COLO668 (cell line): ENCODE measurements around the gene LDHB.
"Not testable (repeated sequence)": the region's sequence is repeated elsewhere in the genome, so short reads cannot be mapped to it uniquely, and the experiment has no call there.

Experiments
- DNase-seq: peaks from one replicate; lab custom pipeline; 2025; ENCODE audit not compliant: unreplicated experiment; lab: John Stamatoyannopoulos, UW

Gene LDHB

GRCh38 chr12:21657326-21658077 is at the start of gene LDHB:
Gene LDHB, minus strand, starts transcription at chr12:21657842. Its CDS starts 3,171 bp downstream, at chr12:21654671.
- peak; percentile 75 for DNase-seq

DNA sequence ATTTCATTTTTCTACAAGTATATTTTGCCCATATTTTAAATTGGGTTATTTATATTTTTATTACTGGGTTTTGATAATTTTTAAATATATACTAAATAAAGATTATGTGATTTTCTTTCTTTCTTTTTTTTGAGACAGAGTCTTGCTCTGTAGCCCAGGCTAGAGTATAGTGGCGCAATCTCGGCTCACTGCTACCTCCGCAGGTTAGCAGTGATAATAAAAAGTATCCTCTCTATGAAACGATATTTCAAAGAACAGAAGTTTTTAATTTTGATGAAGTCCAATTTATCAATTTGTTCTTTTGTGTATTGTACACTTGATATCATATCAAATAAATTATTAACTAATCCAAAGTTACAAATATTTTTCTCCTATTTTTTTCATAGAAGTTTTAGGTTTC is 47.2 kb upstream of the LDHB start:
- DNase-seq: no peak

- DNase-seq: no peak
Measured at GRCh38 chr12:21699851-21700250, 42.2 kb upstream of the LDHB start.

- DNase-seq: no peak
Measured at GRCh38 chr12:21697904-21698630, 40.4 kb upstream of the LDHB start.

- no peak for DNase-seq
Measured at GRCh38 chr12:21696625-21697024, 39.0 kb upstream of the LDHB start.

- no peak for DNase-seq
Measured at GRCh38 chr12:21695986-21696385, 38.3 kb upstream of the LDHB start.

GRCh38 chr12:21694660-21695059 is 37.0 kb upstream of the LDHB start:
- no peak for DNase-seq

DNA sequence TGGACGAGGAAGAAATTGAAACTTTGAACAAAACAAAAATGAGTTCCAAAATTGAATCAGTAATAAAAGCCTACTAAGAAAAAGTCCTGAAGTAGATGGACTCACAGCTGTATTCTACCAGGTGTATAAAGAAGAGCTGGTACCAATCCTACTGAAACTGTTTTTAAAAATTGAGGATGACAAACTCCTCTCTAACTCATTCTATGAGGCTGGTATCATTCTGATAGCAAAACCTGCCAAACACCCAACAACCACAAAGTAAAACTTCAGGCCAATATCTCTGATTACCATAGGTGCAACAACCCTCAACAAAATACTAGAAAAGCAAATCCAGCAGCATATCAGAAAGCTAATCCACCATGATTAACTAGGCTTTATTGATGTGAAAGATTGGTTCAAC is 33.9 kb upstream of the LDHB start:
- DNase-seq: no peak

DNA sequence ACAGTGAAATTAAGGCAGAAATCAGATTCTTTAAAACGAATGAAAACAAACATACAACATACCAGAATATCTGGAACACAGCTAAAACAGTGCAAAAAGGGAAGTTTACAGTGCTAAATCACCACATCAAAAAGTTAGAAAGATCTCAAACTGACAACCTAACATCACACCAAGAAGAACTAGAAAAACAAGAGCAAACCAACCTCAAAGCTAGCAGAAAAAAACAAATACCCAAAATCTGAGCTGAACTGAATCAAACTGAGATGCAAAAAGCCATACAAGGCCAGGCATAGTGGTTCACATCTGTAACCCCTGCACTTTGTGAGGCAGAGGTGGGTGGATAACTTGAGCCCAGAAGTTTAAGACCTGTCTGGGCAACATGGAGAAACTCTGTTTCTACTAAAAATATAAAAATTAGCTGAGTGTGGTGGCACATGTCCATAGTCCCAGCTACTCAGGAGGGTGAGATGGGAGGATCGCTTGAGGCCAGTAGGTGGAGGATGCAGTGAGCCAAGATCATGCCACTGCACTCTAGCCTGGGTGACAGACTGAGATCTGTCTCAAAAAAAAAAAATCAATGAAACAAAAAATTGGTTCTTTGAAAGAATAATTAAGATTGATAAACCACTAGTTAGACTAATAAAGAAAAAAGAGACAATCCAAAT is 33.2 kb upstream of the LDHB start:
- DNase-seq: no peak

- DNase-seq: no peak
Measured at GRCh38 chr12:21683115-21683514, 25.5 kb upstream of the LDHB start.

GRCh38 chr12:21678959-21679358 is 21.3 kb upstream of the LDHB start:
- DNase-seq: no peak

DNA sequence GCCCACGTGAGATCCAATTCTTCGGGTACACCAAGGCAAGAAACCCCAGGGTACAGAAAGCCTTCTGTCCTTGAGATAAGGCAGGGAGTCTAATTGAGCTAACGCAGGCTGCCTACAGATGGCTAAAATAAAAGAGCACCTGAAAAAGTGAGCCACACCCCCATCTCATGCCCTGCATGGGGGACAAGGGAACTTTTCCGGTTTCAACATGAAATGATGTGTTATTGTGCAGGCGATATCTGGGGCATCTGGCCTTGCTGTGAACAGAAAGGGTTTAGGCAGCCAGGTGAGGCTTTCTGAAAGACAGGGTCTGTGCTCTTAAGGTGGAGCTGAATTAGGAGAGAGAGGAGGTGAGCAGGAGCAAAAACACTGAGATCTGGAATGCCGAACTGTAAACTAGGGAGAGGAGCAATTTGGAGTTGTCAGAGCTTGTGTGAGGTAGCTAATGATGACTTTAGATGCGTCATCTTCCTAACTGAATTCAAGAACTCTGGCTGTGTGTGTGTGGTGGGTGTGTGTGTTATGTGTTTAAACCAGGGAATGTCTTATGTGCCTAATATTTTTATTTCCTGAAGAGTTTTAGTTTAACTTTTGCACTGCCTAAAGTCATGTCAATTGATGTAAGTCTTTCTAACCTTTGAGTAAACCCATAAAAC is 20.1 kb upstream of the LDHB start:
- no peak for DNase-seq

- no peak for DNase-seq
Measured at GRCh38 chr12:21677204-21677603, 19.6 kb upstream of the LDHB start.

- DNase-seq: no peak
Measured at GRCh38 chr12:21676776-21677175, 19.1 kb upstream of the LDHB start.

DNA sequence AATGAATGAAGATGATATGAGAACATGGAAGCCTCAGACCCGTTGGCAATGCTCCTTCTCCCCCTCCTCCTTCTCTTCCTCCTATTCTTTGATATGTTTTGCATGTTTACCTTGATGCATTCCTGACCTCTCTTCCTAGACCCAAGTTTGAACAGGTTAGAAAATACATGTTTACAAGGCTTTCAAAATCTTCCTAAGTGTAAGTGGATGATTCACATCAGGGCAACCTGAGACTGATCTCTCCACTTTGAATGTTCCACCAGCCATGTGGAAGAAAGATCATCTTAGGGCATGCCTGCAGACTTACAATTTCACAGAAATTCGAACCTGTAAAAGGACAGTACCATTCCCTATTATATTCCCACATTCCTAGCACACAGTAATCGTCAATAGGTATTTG is 18.0 kb upstream of the LDHB start:
- DNase-seq: no peak

DNA sequence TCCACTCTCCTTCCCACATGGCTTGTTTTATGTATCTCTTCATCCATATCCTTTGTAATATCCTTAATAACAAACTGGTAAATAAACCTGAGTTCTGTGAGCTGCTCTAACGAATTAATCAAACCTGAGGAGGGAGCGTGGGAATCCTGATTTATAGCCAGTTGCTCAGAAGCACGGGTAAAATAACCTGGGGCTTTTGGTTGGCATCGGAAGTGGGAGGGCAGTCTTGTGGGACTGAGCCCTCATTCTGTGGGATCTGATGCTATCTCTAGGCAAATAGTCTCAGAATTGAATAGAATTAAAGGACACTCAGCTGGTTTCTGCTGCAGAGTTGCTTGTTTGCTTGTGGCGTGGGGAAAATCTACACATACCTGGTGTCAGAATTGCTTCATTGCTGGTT is 17.5 kb upstream of the LDHB start:
- no peak for DNase-seq

DNA sequence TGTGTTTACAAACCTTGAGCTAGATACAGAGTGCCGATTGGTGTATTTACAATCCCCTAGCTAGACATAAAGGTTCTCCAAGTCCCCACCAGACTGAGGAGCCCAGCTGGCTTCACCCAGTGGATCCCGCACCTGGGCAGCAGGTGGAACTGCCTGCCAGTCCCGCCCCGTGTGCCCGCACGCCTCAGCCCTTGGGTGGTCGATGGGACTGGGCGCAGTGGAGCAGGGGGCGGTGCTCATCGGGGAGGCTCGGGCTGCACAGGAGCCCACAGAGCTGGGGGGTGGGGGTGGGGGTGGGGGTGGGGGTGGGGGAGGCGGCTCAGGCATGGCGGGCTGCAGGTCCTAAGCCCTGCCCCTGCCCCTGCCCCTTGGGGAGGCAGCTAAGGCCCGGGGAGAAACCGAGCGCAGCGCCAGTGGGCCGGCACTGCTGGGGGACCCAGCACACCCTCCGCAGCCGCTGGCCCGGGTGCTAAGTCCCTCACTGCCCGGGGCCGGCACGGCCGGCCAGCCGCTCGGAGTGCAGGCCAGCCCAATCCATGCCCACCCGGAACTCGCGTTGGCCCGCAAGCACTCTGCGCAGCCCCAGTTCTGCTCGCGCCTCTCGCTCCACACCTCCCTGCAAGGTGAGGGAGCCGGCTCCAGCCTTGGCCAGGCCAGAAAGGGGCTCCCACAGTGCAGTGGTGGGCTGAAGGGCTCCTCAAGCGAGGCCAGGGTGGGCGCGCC is 16.3 kb upstream of the LDHB start:
- DNase-seq: not testable (repeated sequence)

DNA sequence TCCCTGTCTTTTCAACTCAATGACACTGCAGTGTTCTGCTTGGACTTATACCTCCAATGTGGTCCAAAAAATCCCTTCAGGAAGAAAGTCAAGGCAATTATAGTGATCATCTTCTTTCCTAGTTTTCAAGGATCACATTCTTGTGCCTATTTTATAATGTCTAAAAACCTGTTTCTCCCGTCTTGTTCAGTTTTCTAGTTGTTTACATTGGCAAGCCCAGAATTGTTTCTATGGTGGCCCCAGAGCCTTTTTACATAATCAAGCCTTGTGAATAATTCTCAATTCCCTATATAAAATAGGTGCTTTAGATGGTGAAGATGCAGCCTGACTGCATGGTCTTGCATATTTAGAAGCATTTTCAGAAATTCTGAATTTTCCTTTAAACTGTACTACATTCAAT is 14.5 kb upstream of the LDHB start:
- DNase-seq: no peak

DNA sequence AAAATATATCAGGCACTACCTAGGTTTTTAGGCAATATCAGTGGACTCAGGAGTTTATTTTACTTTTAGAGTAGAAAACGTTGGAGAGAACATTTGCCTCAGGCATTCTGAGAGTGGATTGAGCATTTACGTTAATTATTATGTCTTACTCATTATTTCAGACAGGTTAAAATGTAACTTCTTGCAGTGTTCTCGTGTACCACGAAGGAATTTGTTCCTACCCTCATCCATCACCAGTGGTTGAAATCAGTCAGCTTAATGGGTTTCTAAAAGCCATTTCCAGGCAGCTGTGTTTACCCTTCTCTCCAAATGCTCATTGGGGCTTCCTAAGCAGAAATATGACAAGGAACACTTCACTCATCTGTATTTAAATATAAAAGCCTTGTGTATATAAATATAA is 9.1 kb upstream of the LDHB start:
- DNase-seq: peak; percentile 22

- DNase-seq: no peak
Measured at GRCh38 chr12:21665816-21666215, 8.2 kb upstream of the LDHB start.
